Kidney epithelial cell (primary cell): Measurements from ENCODE around the gene LPIN1. TPM values are rescaled to one million over a fixed set of nuclear protein-coding genes. Genes with fewer than 3 reads are reported as not detected.
"Not testable (repeated sequence)": the region's sequence is repeated elsewhere in the genome, so short reads cannot be mapped to it uniquely, and the experiment has no call there.

ENCODE experiments used
- DNase-seq: peaks from one replicate; pipeline ENCODE4 v3.0.0-alpha.2; 2010; ENCODE audit warnings: low read depth
- H3K27me3 ChIP-seq: 2 replicates; pipeline ENCODE4 v1.6.0; 2011; ENCODE audit warnings: low read length; ENCODE audit not compliant: control insufficient read depth, insufficient read depth
- H3K36me3 ChIP-seq: 2 replicates; pipeline ENCODE4 v1.5.1; 2011; ENCODE audit warnings: low read length; ENCODE audit not compliant: control insufficient read depth, insufficient read depth
- H3K4me3 ChIP-seq: 2 replicates; pipeline ENCODE4 v1.5.1; 2011; ENCODE audit warnings: low read depth, mild to moderate bottlenecking, control low read depth, low read length
- total RNA-seq: library from RNA; depleted of rRNA; stranded (reverse); fragments of >200 nt; gene quantifications from 2 replicates; pipeline ENCODE4 v1.2.3, GENCODE V29; 2015
- TF ChIP-seq, protein P1 (sequence below): IDR thresholded peaks from 2 replicates; pipeline ENCODE4 v1.5.1; 2011; ENCODE audit warnings: mild to moderate bottlenecking, moderate library complexity, low read length, control low read depth, inconsistent platforms; ENCODE audit not compliant: insufficient read depth, poor library complexity, severe bottlenecking

LPIN1 gene
- total RNA-seq, 1 donor from 2014 or later: 23.6 TPM

GRCh38 chr2:11819235-11819729, 72.8 kb downstream of the LPIN1 start:
- Histone ChIP-seq H3K36me3 (peaks cover 3% of the 10 kb centered on the region), H3K27me3 (no peaks in the 10 kb centered on the region), H3K4me3 (no peak overlapping the region)
- TF ChIP-seq, protein P1, sequence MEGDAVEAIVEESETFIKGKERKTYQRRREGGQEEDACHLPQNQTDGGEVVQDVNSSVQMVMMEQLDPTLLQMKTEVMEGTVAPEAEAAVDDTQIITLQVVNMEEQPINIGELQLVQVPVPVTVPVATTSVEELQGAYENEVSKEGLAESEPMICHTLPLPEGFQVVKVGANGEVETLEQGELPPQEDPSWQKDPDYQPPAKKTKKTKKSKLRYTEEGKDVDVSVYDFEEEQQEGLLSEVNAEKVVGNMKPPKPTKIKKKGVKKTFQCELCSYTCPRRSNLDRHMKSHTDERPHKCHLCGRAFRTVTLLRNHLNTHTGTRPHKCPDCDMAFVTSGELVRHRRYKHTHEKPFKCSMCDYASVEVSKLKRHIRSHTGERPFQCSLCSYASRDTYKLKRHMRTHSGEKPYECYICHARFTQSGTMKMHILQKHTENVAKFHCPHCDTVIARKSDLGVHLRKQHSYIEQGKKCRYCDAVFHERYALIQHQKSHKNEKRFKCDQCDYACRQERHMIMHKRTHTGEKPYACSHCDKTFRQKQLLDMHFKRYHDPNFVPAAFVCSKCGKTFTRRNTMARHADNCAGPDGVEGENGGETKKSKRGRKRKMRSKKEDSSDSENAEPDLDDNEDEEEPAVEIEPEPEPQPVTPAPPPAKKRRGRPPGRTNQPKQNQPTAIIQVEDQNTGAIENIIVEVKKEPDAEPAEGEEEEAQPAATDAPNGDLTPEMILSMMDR: no peak
- no peak for DNase-seq

DNA sequence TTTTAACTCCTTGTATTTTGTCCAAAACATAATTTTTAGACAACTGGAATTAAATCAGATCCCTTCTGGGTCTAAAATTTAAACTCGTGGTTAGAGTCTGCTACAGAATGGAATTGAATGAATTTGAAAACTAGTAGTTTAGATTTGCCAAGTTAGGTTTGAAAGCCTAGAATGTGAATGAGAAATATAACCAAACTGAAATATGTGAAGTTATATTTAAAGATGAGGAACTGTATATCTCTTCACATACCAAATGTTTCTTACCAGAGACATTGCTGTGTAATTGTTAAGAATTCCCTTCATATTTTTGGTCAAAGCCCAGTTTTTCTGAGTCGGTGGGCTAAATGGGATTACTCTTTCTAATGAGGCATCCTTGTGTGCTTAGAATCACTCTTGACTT, 74.2 kb downstream of the LPIN1 start:
- peaks cover 3% of the 10 kb centered on the region for H3K36me3 ChIP-seq
- DNase-seq: no peak
- no peaks in the 10 kb centered on the region for H3K27me3 ChIP-seq
- H3K4me3 ChIP-seq: no peak overlapping the region
- TF ChIP-seq, protein P1: no peak

DNA sequence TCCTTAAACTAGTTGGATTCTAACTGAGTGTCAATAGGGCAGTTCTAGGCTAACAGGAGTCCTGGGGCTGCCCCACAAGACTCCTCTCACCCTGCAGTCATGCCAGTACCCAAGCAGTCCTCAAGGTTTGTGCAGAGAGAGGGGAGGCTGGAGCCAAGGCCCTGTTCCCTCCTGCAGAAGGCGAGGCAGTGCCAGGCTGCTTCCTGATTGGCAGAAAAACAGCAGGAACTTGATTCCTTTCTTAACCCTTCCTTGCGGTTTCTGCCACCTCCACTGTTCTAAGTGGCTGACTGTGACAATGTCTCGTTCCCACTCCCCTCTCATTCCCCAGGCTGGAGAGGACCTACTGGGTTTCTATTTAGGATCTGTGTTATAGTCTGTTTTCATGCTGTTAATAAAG, 75.3 kb downstream of the LPIN1 start:
- Histone ChIP-seq H3K4me3 (no peak overlapping the region), H3K27me3 (no peaks in the 10 kb centered on the region), H3K36me3 (peaks cover 3% of the 10 kb centered on the region)
- no peak for DNase-seq
- TF ChIP-seq, protein P1: no peak

DNA sequence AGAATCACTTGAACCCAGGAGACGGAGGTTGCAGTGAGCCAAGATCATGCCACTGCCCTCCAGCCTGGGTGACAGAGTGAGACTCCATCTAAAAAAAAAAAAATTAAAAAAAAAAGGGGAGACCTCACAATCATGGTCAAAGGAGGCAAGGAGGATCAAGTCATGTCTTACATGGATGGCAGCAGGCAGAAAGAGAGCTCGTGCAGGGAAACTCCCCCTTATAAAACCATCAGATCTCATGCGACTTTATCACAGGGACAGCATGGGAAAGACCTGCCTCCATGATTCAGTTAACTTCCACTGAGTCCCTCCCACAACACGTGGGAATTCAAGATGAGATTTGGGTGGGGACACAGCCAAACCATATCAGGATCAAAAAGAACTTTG, 75.9 kb downstream of the LPIN1 start:
- not testable (repeated sequence) for H3K4me3 ChIP-seq, H3K27me3 ChIP-seq, DNase-seq, H3K36me3 ChIP-seq

- peaks cover 3% of the 10 kb centered on the region for H3K36me3 ChIP-seq
Observed at GRCh38 chr2:11822746-11823451, 76.5 kb downstream of the LPIN1 start.

DNA sequence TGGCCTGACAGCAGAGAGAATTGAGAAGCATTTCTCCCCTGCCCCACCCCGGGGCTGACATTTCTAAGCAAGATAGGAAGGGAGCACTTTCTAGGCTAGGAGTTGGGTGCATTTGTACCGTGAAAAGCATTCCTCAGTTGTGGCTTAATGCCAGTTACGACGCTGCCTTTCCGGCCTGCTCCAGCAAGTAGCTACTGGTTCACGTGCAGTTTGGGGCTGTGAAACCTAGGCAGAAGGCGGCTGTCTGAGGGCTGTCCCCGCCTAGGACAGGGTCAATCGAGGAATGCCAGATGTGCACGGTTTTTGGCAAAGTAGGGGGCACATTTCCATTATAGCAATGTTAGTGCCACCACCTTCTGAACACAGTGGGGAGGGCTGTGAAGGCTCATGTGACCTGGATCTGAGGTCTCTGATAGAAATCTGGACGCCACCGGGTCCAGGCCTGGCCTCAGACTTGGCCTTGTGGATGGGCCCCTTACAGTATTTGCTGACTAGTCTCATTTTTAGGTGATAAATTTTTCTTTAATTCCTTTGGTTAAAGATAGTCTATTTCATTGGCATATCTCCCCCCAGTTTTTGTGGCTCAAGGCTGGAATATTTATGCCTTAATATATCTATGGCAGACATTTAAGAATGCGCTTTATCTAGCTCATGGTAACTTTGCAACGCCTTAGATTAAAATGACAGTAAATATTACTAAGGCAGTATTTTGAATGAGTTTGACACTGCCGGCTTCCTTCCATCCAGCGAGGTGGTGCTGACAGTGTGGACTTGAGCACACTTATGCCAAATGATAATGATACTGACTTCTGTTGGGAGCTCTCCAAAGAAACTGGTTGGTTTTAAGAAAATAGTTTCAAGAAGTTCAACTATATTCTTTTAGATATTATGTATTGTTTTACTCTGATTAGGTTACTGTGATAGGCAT, 78.7 kb downstream of the LPIN1 start:
- Histone ChIP-seq H3K27me3 (no peaks in the 10 kb centered on the region), H3K4me3 (no peak overlapping the region), H3K36me3 (peaks cover 3% of the 10 kb centered on the region)
- TF ChIP-seq, protein P1: no peak
- no peak for DNase-seq

More at GRCh38 chr2:11822746-11823451, 76.5 kb downstream of the LPIN1 start:
- TF ChIP-seq, protein P1: no peak
- no peak overlapping the region for H3K4me3 ChIP-seq
- DNase-seq: no peak
- no peaks in the 10 kb centered on the region for H3K27me3 ChIP-seq
